Endothelial cell of umbilical vein (primary cell): ENCODE measurements around the gene MYO1G. TPM values are rescaled to one million over a fixed set of nuclear protein-coding genes. Genes with fewer than 3 reads are reported as not detected.

Source experiments
- BruUV-seq: library from RNA; stranded (reverse); fragments of 400-500 nt; replicated peaks from 2 replicates; lab custom pipeline; 2021; lab: Mats Ljungman, UMichigan
- CTCF ChIA-PET: fragments of 300-600, 350-600 bp; sonication (Branson Sonifier 250); formaldehyde crosslinking; loops from one replicate; lab custom pipeline; 2021; ENCODE audit warnings: antibody characterized with exemption, inconsistent platforms; lab: Charles Lee
- POLR2A ChIA-PET: fragments of 300-600, 350-600 bp; sonication (Branson Sonifier 250); formaldehyde crosslinking; loops from one replicate; lab custom pipeline; 2021; ENCODE audit warnings: antibody characterized with exemption, inconsistent platforms; lab: Charles Lee
- DNase-seq: peaks from one replicate; pipeline ENCODE4 v3.0.0-alpha.2; 2011; ENCODE audit warnings: low read depth, low spot score
- FAIRE-seq: peaks from 2 replicates; lab custom pipeline; 2011; peaks lifted over from hg19 to GRCh38; lab: Jason Lieb, UNC
- H2AFZ ChIP-seq: 2 replicates; pipeline ENCODE4 v1.6.0; 2012; ENCODE audit warnings: low read depth, low read length, control low read depth, inconsistent platforms
- H3K27ac ChIP-seq: 2 replicates; pipeline ENCODE4 v1.5.1; 2011; ENCODE audit warnings: low read depth, mild to moderate bottlenecking, control low read depth, low read length, moderate library complexity; ENCODE audit not compliant: insufficient read depth
- H3K27me3 ChIP-seq, 2 experiments: 2 replicates each; pipeline versions ENCODE4 v1.6.0 to v1.6.1; 2011; ENCODE audit warnings: low read length in 2 of 2, mixed read lengths in 1 of 2; ENCODE audit not compliant: control insufficient read depth in 2 of 2, insufficient read depth in 2 of 2
- H3K36me3 ChIP-seq, 2 experiments: 2 replicates in 1 of 2; 3 replicates in 1 of 2; pipeline ENCODE4 v1.5.1; 2011; ENCODE audit warnings: low read length in 2 of 2, mild to moderate bottlenecking in 1 of 2, moderate library complexity in 1 of 2; ENCODE audit not compliant: control insufficient read depth in 2 of 2, insufficient read depth in 2 of 2; ENCODE audit errors: extremely low read depth in 1 of 2
- H3K4me1 ChIP-seq: 3 replicates; pipeline ENCODE4 v1.5.1; 2011; ENCODE audit warnings: mild to moderate bottlenecking, low read length; ENCODE audit not compliant: control insufficient read depth, insufficient read depth; ENCODE audit errors: extremely low read depth
- H3K4me2 ChIP-seq: 2 replicates; pipeline ENCODE4 v1.6.1; 2011; ENCODE audit warnings: low read length, control low read depth, mixed read lengths; ENCODE audit not compliant: insufficient read depth
- H3K4me3 ChIP-seq, 3 experiments: fragments of 200-600 bp in 1 of 3; sonication (generic), shearing (Covaris generic) in 1 of 3; replicated peaks in 1 of 3; 2 replicates each; pipeline ENCODE4 v1.5.1; 2011 to 2016; ENCODE audit warnings: control low read depth in 3 of 3, low read length in 3 of 3, mild to moderate bottlenecking in 2 of 3, inconsistent platforms in 1 of 3, low read depth in 1 of 3, moderate library complexity in 1 of 3; ENCODE audit not compliant: insufficient read depth in 1 of 3
- H3K79me2 ChIP-seq: 2 replicates; pipeline ENCODE4 v1.6.0; 2012; ENCODE audit warnings: low read length, inconsistent platforms; ENCODE audit not compliant: control insufficient read depth, insufficient read depth
- H3K9ac ChIP-seq: replicated peaks from 2 replicates; pipeline ENCODE3; 2011; ENCODE audit warnings: low read length, control low read depth; ENCODE audit not compliant: insufficient read depth; ENCODE audit errors: extremely low read depth
- H3K9me1 ChIP-seq: replicated peaks from 3 replicates; pipeline ENCODE4 v1.6.0; 2011; ENCODE audit warnings: mild to moderate bottlenecking, low read length; ENCODE audit not compliant: control insufficient read depth, insufficient read depth; ENCODE audit errors: extremely low read depth
- H3K9me3 ChIP-seq: replicated peaks from 2 replicates; pipeline ENCODE4 v1.5.1; 2012; ENCODE audit warnings: low read length, inconsistent platforms; ENCODE audit not compliant: control insufficient read depth, insufficient read depth
- H4K20me1 ChIP-seq: replicated peaks from 2 replicates; pipeline ENCODE3; 2011; ENCODE audit warnings: mild to moderate bottlenecking, low read length; ENCODE audit not compliant: control insufficient read depth, insufficient read depth; ENCODE audit errors: extremely low read depth
- CTCF ChIP-seq, 2 donors: IDR thresholded peaks; 1 replicate in 1 of 2; 2 replicates in 1 of 2; pipeline ENCODE4 v1.5.1; 2011; ENCODE audit warnings: low read length in 2 of 2, mild to moderate bottlenecking in 2 of 2, moderate library complexity in 2 of 2, control low read depth in 1 of 2, inconsistent platforms in 1 of 2, low read depth in 1 of 2; ENCODE audit not compliant: insufficient read depth in 1 of 2; ENCODE audit errors: extremely low read depth in 1 of 2
- EZH2 ChIP-seq: IDR thresholded peaks from 2 replicates; pipeline ENCODE4 v1.6.1; 2012; ENCODE audit warnings: borderline replicate concordance, low read depth, mild to moderate bottlenecking, moderate library complexity, low read length, inconsistent platforms; ENCODE audit not compliant: severe bottlenecking
- FOS ChIP-seq: IDR thresholded peaks from 2 replicates; pipeline ENCODE4 v1.6.1; 2011; ENCODE audit warnings: mild to moderate bottlenecking, low read length, moderate library complexity, borderline replicate concordance; ENCODE audit not compliant: insufficient read depth
- GATA2 ChIP-seq: IDR thresholded peaks from 2 replicates; pipeline ENCODE4 v1.7.0; 2011; ENCODE audit warnings: low read depth, mild to moderate bottlenecking, moderate library complexity, mixed read lengths, low read length; ENCODE audit not compliant: insufficient read length, insufficient read depth
- JUN ChIP-seq: IDR thresholded peaks from 2 replicates; pipeline ENCODE4 v1.6.1; 2011; ENCODE audit warnings: borderline replicate concordance, low read depth; ENCODE audit not compliant: insufficient read length, insufficient read depth
- MAX ChIP-seq: IDR thresholded peaks from 2 replicates; pipeline ENCODE4 v1.6.1; 2011; ENCODE audit not compliant: insufficient read depth, insufficient read length
- MYC ChIP-seq: IDR thresholded peaks from one replicate; pipeline ENCODE4 v1.6.1; 2011; ENCODE audit warnings: mild to moderate bottlenecking, low read depth, low read length
- POLR2A ChIP-seq: IDR thresholded peaks from 2 replicates; pipeline ENCODE4 v1.6.1; 2012; ENCODE audit warnings: low read depth, mild to moderate bottlenecking, control low read depth, low read length
- POLR2AphosphoS5 ChIP-seq: IDR thresholded peaks from 2 replicates; pipeline ENCODE4 v1.6.1; 2012; ENCODE audit warnings: low read depth, mild to moderate bottlenecking, control low read depth, low read length, moderate library complexity; ENCODE audit not compliant: insufficient read depth
- dilution Hi-C: fragments of 300-500 bp; cut with MboI; formaldehyde crosslinking; loops from one replicate; pipeline ENCODE4 v1.15.0; 2019; ENCODE audit warnings: low sequenced_read_pairs; ENCODE audit not compliant: extremely low pct_ligation_motif_present
- intact Hi-C: fragments of 100-400 bp; cut with micrococcal nuclease; formaldehyde crosslinking; loops from one replicate; pipeline ENCODE4 v1.10.0; 2022
- polyA plus RNA-seq, 4 experiments: library from polyadenylated mRNA; depleted of rRNA in 3 of 4; stranded (reverse) in 3 of 4; unstranded in 1 of 4; fragments of >200 nt; gene quantifications; 2 replicates each; pipeline versions ENCODE4 v1.2.1 to v1.2.3, GENCODE V29; 2011 to 2012; ENCODE audit warnings: missing spikeins in 1 of 4
- total RNA-seq: library from RNA; stranded (reverse); gene quantifications from 2 replicates; pipeline ENCODE4 v1.2.3, GENCODE V29; 2021

The MYO1G gene
- total and polyA plus RNA-seq, 2 donors (not counting 3 experiments of a cell fraction or from before 2014, with no cell fraction given): 0.11 TPM; not detected in 1

- TF ChIP-seq GATA2 (no peak), POLR2A (no peak), CTCF (IDR thresholded peaks at IDR 0.05; ENCODE audit: extremely low read depth in 1 of 2, insufficient read depth in 1 of 2, low read depth in 1 of 2, low read length in 2 of 2) (no peak), MYC (no peak), POLR2AphosphoS5 (no peak), EZH2 (no peak)
- Histone ChIP-seq H3K27ac (no peak overlapping the region), H3K27me3 (peaks cover 0 to 12% of the 10 kb centered on the region in 2 experiments), H3K9me1 (no peaks in the 10 kb centered on the region), H3K4me3 (no peak overlapping the region), H4K20me1 (no peaks in the 10 kb centered on the region), H3K36me3 (no peaks in the 10 kb centered on the region), H3K9ac (no peak overlapping the region), H3K79me2 (no peaks in the 10 kb centered on the region), H3K4me1 (no peaks in the 10 kb centered on the region), H3K9me3 (no peaks in the 10 kb centered on the region), H3K4me2 (no peak overlapping the region), H2AFZ (no peak overlapping the region)
- DNase-seq (no peak), FAIRE-seq (no peak)
- no TSS peak for BruUV-seq
- dilution Hi-C loops (no loop called here), intact Hi-C loops (no loop called here)
- POLR2A ChIA-PET: interaction anchor here (0.6 kb wide), 1 partner anchor 11 kb away, joined by 9 read pairs; no protein-coding TSS in a partner anchor
- CTCF ChIA-PET: interaction anchor here (0.6 kb wide), 1 partner anchor 1921 kb away, joined by 3 read pairs; no protein-coding TSS in a partner anchor
These were observed 34.0 kb downstream of the MYO1G start for GRCh38 chr7:44944821-44945220.

GRCh38 chr7:44943631-44944030 lies 35.2 kb downstream of the MYO1G start:
- H2AFZ ChIP-seq: no peak overlapping the region
- intact Hi-C loops: no loop called here
- no peak overlapping the region for H3K9ac ChIP-seq
- H4K20me1 ChIP-seq: no peaks in the 10 kb centered on the region
- no peaks in the 10 kb centered on the region for H3K79me2 ChIP-seq
- H3K9me3 ChIP-seq: no peaks in the 10 kb centered on the region
- dilution Hi-C loops: no loop called here
- FAIRE-seq (no peak), DNase-seq (no peak)
- ChIA-PET CTCF (interaction anchor here (0.7 kb wide), 1 partner anchor 456 kb away, joined by 3 read pairs; no protein-coding TSS in a partner anchor), POLR2A (no interaction called here)
- H3K4me2 ChIP-seq: no peak overlapping the region
- H3K36me3 ChIP-seq: no peaks in the 10 kb centered on the region
- BruUV-seq: no TSS peak
- TF ChIP-seq GATA2: no peak
- TF ChIP-seq FOS: no peak
- TF ChIP-seq POLR2A: no peak
- TF ChIP-seq POLR2AphosphoS5: no peak
- TF ChIP-seq EZH2: no peak
- no peak for TF ChIP-seq MAX
- TF ChIP-seq CTCF (IDR thresholded peaks at IDR 0.05; ENCODE audit: extremely low read depth in 1 of 2, insufficient read depth in 1 of 2, low read depth in 1 of 2, low read length in 2 of 2): no peak
- no peak for TF ChIP-seq JUN
- no peak for TF ChIP-seq MYC
- H3K9me1 ChIP-seq: no peaks in the 10 kb centered on the region
- H3K27me3 ChIP-seq: peaks cover 0 to 12% of the 10 kb centered on the region in 2 experiments
- H3K27ac ChIP-seq: no peak overlapping the region
- H3K4me3 ChIP-seq: no peak overlapping the region
- no peaks in the 10 kb centered on the region for H3K4me1 ChIP-seq
